Activated CD8-positive, alpha-beta T cell treated with anti-CD3 and anti-CD28 coated beads, Interleukin-2, amount 10 ng/mL, durations not matched to agents 7 days and 5 days (primary cell): ENCODE results near the gene ADSS1. TPM values are rescaled to one million over a fixed set of nuclear protein-coding genes. Genes with fewer than 3 reads are reported as not detected.

Source experiments
- ATAC-seq: fragments of 150-1000 bp; cut with Tn5 transposase; one replicate; pipeline ENCODE4 v1.10.0; 2021; ENCODE audit warnings: moderate library complexity
- CTCF ChIA-PET: fragments of 350-600 bp; sonication (Branson Sonifier 250); formaldehyde crosslinking; loops from one replicate; lab custom pipeline; 2021; ENCODE audit warnings: antibody characterized with exemption; lab: Charles Lee
- POLR2A ChIA-PET: fragments of 350-600 bp; sonication (Branson Sonifier 250); formaldehyde crosslinking; loops from one replicate; lab custom pipeline; 2021; ENCODE audit warnings: antibody characterized with exemption; lab: Charles Lee
- DNase-seq: peaks from one replicate; pipeline ENCODE4 v3.0.0-alpha.2; 2020
- H3K27ac Mint-ChIP-seq: one replicate; pipeline ENCODE4 v1.8.0; 2021; ENCODE audit warnings: mild to moderate bottlenecking, mixed read lengths
- H3K27me3 Mint-ChIP-seq: one replicate; pipeline ENCODE4 v1.8.0; 2021; ENCODE audit warnings: low read depth, mixed read lengths
- H3K36me3 Mint-ChIP-seq: one replicate; pipeline ENCODE4 v1.8.0; 2021; ENCODE audit warnings: low read depth, mixed read lengths
- H3K4me1 Mint-ChIP-seq: one replicate; pipeline ENCODE4 v1.8.0; 2021; ENCODE audit warnings: low read depth, mixed read lengths
- H3K4me3 Mint-ChIP-seq: one replicate; pipeline ENCODE4 v1.8.0; 2021; ENCODE audit warnings: mild to moderate bottlenecking, mixed read lengths
- H3K9me3 Mint-ChIP-seq: one replicate; pipeline ENCODE4 v1.8.0; 2022; ENCODE audit warnings: mixed read lengths; ENCODE audit not compliant: insufficient read depth
- total RNA-seq, 2 experiments: library from RNA; stranded (reverse); gene quantifications; one replicate each; pipeline ENCODE4 v1.2.3, GENCODE V29; 2021

ADSS1 gene
- total RNA-seq, 2 experiments from 2014 or later, result 1.8 TPM

GRCh38 chr14:104695660-104696000 is 28.4 kb upstream of the ADSS1 start:
- H3K9me3 Mint-ChIP-seq, result no peaks in the 10 kb centered on the region
- H3K4me3 Mint-ChIP-seq, result peak overlapping the region; percentile 74
- H3K4me1 Mint-ChIP-seq, result peaks cover 62% of the 10 kb centered on the region
- peak overlapping the region; percentile 91 for H3K27ac Mint-ChIP-seq
- CTCF ChIA-PET, result interaction anchor here (1.1 to 1.7 kb wide), 2 partner anchors 8 to 28 kb away, joined by 3 to 5 read pairs; no protein-coding TSS in a partner anchor
- POLR2A ChIA-PET, result interaction anchor here (1.4 kb wide), 1 partner anchor 57 kb away, joined by 7 read pairs; the partner anchor contains the start of gene SIVA1
- ATAC-seq (no peak), DNase-seq (no peak)
- H3K27me3 Mint-ChIP-seq, result no peaks in the 10 kb centered on the region
- H3K36me3 Mint-ChIP-seq, result peaks cover 35% of the 10 kb centered on the region

DNA sequence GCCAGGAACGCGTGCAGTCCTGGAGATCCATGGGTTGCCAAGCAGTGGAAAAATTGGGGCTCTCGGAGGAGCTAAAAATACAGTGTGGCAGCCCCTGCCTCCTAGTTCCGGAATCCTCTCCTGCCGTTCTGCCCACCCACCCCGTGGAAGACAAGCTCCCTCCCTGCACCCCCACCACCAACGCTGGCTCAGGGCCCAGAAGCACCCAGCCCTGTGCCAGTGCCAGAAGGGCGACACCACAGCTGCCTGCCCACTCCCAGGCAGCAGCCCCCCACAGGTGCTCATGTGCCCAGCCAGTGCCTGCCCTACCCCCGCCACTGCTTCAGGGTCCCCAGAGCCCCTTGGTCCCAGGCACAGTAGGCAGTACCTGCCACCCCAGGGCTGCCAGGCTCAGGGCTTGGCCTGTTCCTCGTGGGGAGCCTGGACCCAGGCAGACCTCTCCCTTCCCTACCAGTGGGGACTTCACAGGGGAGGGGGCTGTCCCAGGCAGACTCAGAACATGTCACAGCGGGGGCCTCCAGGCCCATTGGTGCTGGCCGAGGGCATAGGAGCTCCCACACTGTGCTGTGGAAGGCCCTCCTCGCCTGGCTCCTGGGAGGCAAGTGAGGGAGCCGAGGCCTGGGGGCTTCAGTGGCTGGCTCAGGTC is 27.2 kb upstream of the ADSS1 start:
- peaks cover 28% of the 10 kb centered on the region for H3K36me3 Mint-ChIP-seq
- H3K27me3 Mint-ChIP-seq, result no peaks in the 10 kb centered on the region
- DNase-seq (no peak), ATAC-seq (no peak)
- peak overlapping the region; percentile 91 for H3K27ac Mint-ChIP-seq
- H3K4me3 Mint-ChIP-seq, result no peak overlapping the region
- peaks cover 52% of the 10 kb centered on the region for H3K4me1 Mint-ChIP-seq
- H3K9me3 Mint-ChIP-seq, result no peaks in the 10 kb centered on the region
- POLR2A ChIA-PET, result interaction anchor here (0.8 kb wide), 1 partner anchor 19 kb away, joined by 3 read pairs; no protein-coding TSS in a partner anchor
- CTCF ChIA-PET, result no interaction called here

- H3K27ac Mint-ChIP-seq, result peak overlapping the region; percentile 39
- H3K9me3 Mint-ChIP-seq, result no peaks in the 10 kb centered on the region
- no peak for DNase-seq
- no peaks in the 10 kb centered on the region for H3K27me3 Mint-ChIP-seq
- no peak for ATAC-seq
- ChIA-PET CTCF (no interaction called here), POLR2A (interaction anchor here (0.8 kb wide), 1 partner anchor 20 kb away, joined by 3 read pairs; no protein-coding TSS in a partner anchor)
- H3K36me3 Mint-ChIP-seq, result peaks cover 24% of the 10 kb centered on the region
- H3K4me3 Mint-ChIP-seq, result no peak overlapping the region
- H3K4me1 Mint-ChIP-seq, result peaks cover 48% of the 10 kb centered on the region
Measured at GRCh38 chr14:104697317-104697703, 26.7 kb upstream of the ADSS1 start.

DNA sequence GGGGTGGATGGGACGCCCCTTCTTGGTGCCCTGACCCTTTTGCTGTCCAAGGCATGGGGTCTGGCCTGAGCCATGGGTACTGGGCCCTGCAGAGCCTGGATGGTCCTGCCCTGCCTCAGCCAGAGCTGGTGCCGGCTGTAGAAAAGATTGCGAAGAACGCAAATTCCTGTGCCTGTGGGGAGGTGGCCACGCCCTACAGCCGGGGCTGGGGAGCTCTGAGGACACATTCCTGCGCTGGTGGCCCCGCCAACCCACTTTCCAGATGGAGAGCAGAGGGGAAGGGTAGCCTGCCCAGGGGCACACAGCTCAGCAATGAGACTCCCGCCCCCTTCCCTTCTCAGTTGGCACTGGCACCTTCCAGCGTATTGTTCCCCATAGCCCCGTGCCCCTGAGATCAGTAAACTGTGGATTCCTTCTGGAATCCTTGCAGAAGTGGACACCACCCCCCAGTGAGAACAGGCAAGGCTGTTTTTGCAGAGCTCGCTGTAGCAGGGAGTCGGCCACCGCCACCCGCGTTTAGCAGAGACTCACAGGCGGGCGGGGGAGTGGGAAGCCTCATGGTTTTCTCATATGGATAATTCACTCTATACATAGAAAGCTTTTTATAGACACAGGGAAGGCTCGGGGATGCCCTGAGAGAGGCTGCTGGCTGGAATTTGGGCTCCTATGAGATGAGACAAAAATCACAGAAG is 26.0 kb upstream of the ADSS1 start:
- Mint-ChIP-seq H3K4me3 (no peak overlapping the region), H3K27me3 (no peaks in the 10 kb centered on the region), H3K36me3 (peaks cover 24% of the 10 kb centered on the region), H3K27ac (no peak overlapping the region), H3K4me1 (peaks cover 44% of the 10 kb centered on the region), H3K9me3 (no peaks in the 10 kb centered on the region)
- ChIA-PET POLR2A (no interaction called here), CTCF (no interaction called here)
- DNase-seq (no peak), ATAC-seq (no peak)

GRCh38 chr14:104698688-104699425 is 25.2 kb upstream of the ADSS1 start:
- H3K4me3 Mint-ChIP-seq, result no peak overlapping the region
- POLR2A ChIA-PET, result no interaction called here
- H3K36me3 Mint-ChIP-seq, result peaks cover 27% of the 10 kb centered on the region
- H3K9me3 Mint-ChIP-seq, result no peaks in the 10 kb centered on the region
- CTCF ChIA-PET, result no interaction called here
- H3K27me3 Mint-ChIP-seq, result no peaks in the 10 kb centered on the region
- no peak for DNase-seq
- no peak for ATAC-seq
- peaks cover 37% of the 10 kb centered on the region for H3K4me1 Mint-ChIP-seq
- H3K27ac Mint-ChIP-seq, result no peak overlapping the region

DNA sequence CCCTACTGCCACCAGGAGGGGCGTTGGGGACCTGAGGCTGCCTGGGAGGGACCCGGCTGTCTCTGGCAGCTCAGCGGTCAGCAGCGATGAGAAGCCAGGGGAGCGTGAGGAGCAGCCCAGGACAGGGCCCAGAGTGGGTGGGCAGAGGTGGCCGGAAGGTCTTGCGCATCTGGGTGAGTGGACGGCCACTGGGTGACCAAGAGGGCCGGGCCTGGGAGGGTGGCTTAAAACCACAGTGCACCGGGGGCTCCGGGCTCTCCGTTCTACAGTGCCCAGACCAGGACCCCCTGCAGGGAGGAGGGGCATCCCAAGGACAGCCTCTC is 24.6 kb upstream of the ADSS1 start:
- Mint-ChIP-seq H3K4me1 (peaks cover 32% of the 10 kb centered on the region), H3K4me3 (no peak overlapping the region), H3K36me3 (peaks cover 29% of the 10 kb centered on the region), H3K9me3 (no peaks in the 10 kb centered on the region), H3K27ac (no peak overlapping the region), H3K27me3 (no peaks in the 10 kb centered on the region)
- CTCF ChIA-PET, result no interaction called here
- DNase-seq, result no peak
- POLR2A ChIA-PET, result no interaction called here
- no peak for ATAC-seq

GRCh38 chr14:104700225-104700651 is 23.8 kb upstream of the ADSS1 start:
- ATAC-seq (no peak), DNase-seq (no peak)
- H3K9me3 Mint-ChIP-seq, result no peaks in the 10 kb centered on the region
- H3K36me3 Mint-ChIP-seq, result peaks cover 25% of the 10 kb centered on the region
- ChIA-PET CTCF (no interaction called here), POLR2A (no interaction called here)
- H3K4me3 Mint-ChIP-seq, result no peak overlapping the region
- H3K4me1 Mint-ChIP-seq, result peaks cover 23% of the 10 kb centered on the region
- H3K27ac Mint-ChIP-seq, result no peak overlapping the region
- no peaks in the 10 kb centered on the region for H3K27me3 Mint-ChIP-seq

DNA sequence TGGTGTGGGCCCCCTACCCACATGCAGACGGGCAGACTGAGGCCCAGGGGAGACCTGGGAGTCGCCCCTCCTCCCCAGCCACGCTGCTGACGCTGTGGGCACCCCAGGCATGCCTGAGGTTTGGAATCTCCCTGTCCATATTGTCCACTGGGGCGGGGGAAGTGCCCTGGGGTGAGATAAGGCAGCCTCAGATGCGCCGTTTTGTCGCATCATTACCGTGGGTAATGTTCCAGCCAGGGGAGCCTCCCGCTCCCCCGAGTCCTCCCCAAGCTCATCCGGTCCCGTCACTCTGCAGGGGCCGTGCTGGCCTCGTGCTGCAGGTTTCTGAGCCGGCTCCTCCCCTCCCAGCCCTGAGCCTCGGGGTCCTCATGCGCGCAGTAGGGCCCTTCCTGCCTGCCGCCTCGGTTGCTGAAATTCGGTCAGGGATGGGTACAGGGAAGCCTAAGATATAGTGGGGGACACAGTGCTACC is 23.2 kb upstream of the ADSS1 start:
- H3K27ac Mint-ChIP-seq, result no peak overlapping the region
- peaks cover 23% of the 10 kb centered on the region for H3K36me3 Mint-ChIP-seq
- H3K4me1 Mint-ChIP-seq, result peaks cover 18% of the 10 kb centered on the region
- H3K4me3 Mint-ChIP-seq, result no peak overlapping the region
- ChIA-PET CTCF (no interaction called here), POLR2A (no interaction called here)
- no peaks in the 10 kb centered on the region for H3K9me3 Mint-ChIP-seq
- H3K27me3 Mint-ChIP-seq, result no peaks in the 10 kb centered on the region
- ATAC-seq, result no peak
- DNase-seq, result no peak

- Mint-ChIP-seq H3K36me3 (peaks cover 16% of the 10 kb centered on the region), H3K27ac (no peak overlapping the region), H3K27me3 (no peaks in the 10 kb centered on the region), H3K4me3 (no peak overlapping the region), H3K9me3 (no peaks in the 10 kb centered on the region), H3K4me1 (peaks cover 10% of the 10 kb centered on the region)
- ChIA-PET POLR2A (no interaction called here), CTCF (no interaction called here)
- DNase-seq (no peak), ATAC-seq (no peak)
Measured at GRCh38 chr14:104701383-104702076, 22.5 kb upstream of the ADSS1 start.

DNA sequence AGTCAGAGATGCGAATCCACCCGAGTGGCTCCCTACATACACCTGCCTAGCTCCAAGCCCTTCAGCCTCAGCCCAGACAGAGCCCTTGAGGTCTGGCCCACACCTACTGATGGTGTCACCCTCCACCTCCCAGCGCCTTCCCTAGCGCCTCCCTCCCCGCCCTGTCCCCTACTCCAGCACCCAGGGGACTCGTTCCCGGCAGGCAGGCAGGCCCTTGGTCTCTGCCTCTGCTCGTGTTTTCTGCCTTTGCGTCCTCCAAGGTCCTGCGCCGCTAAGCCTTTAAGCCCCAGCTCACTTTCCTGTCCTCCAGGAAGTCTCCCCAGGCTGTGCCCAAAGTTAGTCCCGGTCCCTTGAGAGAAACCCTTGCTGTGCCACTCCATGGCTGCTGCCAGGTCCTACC is 21.9 kb upstream of the ADSS1 start:
- Mint-ChIP-seq H3K9me3 (no peaks in the 10 kb centered on the region), H3K4me3 (no peak overlapping the region), H3K36me3 (peaks cover 16% of the 10 kb centered on the region), H3K4me1 (peaks cover 10% of the 10 kb centered on the region), H3K27me3 (no peaks in the 10 kb centered on the region), H3K27ac (no peak overlapping the region)
- no peak for ATAC-seq
- ChIA-PET POLR2A (no interaction called here), CTCF (no interaction called here)
- no peak for DNase-seq

DNA sequence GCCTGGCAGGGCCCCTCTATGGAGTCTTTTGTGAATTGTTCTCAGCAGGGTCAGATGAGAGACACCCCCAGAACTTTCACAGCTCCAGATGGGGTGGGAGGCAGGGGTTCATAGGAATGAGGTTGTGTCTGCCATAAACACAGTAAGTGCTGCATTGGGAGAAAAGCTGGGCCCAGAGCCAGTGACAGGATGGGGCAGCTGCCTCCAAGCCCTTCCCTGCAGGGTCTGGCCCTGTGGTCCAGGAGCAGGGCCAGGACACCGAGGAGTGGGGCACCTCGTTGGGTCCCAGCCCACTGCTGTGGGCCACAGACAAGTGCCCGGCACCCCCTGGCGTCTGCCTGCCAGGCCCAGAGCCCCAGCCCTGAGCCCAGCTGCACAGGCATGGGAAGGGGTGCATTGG is 21.4 kb upstream of the ADSS1 start:
- ATAC-seq (no peak), DNase-seq (no peak)
- H3K27me3 Mint-ChIP-seq, result no peaks in the 10 kb centered on the region
- no peaks in the 10 kb centered on the region for H3K9me3 Mint-ChIP-seq
- CTCF ChIA-PET, result no interaction called here
- H3K4me3 Mint-ChIP-seq, result no peak overlapping the region
- peaks cover 13% of the 10 kb centered on the region for H3K36me3 Mint-ChIP-seq
- POLR2A ChIA-PET, result no interaction called here
- H3K4me1 Mint-ChIP-seq, result peaks cover 8% of the 10 kb centered on the region
- H3K27ac Mint-ChIP-seq, result no peak overlapping the region
